GM12874 (cell line): ENCODE results near the gene LMTK3.

ENCODE experiments used
- CTCF ChIP-seq: IDR thresholded peaks from 2 replicates; pipeline ENCODE4 v1.5.1; 2011; ENCODE audit warnings: low read depth, mild to moderate bottlenecking, control low read depth, low read length, moderate library complexity; ENCODE audit not compliant: insufficient read depth

Gene LMTK3

GRCh38 chr19:48446579-48446978 lies 65.1 kb downstream of the LMTK3 start:
- no peak for TF ChIP-seq CTCF

- no peak for TF ChIP-seq CTCF
Measured at GRCh38 chr19:48445606-48446481, 65.8 kb downstream of the LMTK3 start, which contains the start of gene GRWD1. TSS of gene GRWD1 (plus strand) at chr19:48445983. CDS start at chr19:48446006, 23 bp downstream.

- TF ChIP-seq CTCF, result no peak
Measured at GRCh38 chr19:48445256-48445605, 66.4 kb downstream of the LMTK3 start.

- TF ChIP-seq CTCF, result no peak
Measured at GRCh38 chr19:48444936-48445200, 66.8 kb downstream of the LMTK3 start.

GRCh38 chr19:48444129-48444935 lies 67.3 kb downstream of the LMTK3 start:
- TF ChIP-seq CTCF, result no peak

GRCh38 chr19:48443731-48444128 lies 67.9 kb downstream of the LMTK3 start:
- no peak for TF ChIP-seq CTCF

GRCh38 chr19:48443256-48443655 lies 68.4 kb downstream of the LMTK3 start:
- no peak for TF ChIP-seq CTCF
